HG02763 (cell line): ENCODE results near the gene SHISAL1.

ENCODE experiments used
- ATAC-seq: cut with Tn5 transposase; IDR thresholded peaks from one replicate; pipeline ENCODE4 v1.9.1; 2021; ENCODE audit warnings: mild to moderate bottlenecking, moderate library complexity; ENCODE audit not compliant: unreplicated experiment

SHISAL1 gene

GRCh38 chr22:44344407-44344806 is 31.7 kb upstream of the SHISAL1 start:
- no peak for ATAC-seq

GRCh38 chr22:44342347-44342956 is 29.7 kb upstream of the SHISAL1 start:
- no peak for ATAC-seq

GRCh38 chr22:44341431-44342346 is 28.9 kb upstream of the SHISAL1 start:
- no peak for ATAC-seq

- no peak for ATAC-seq
Observed at GRCh38 chr22:44340271-44341239, 27.8 kb upstream of the SHISAL1 start.

GRCh38 chr22:44338906-44339305 is 26.2 kb upstream of the SHISAL1 start:
- no peak for ATAC-seq

- no peak for ATAC-seq
Observed at GRCh38 chr22:44338177-44338810, 25.5 kb upstream of the SHISAL1 start.

GRCh38 chr22:44337678-44338004 is 24.9 kb upstream of the SHISAL1 start:
- no peak for ATAC-seq

GRCh38 chr22:44336962-44337677 is 24.4 kb upstream of the SHISAL1 start:
- ATAC-seq, result no peak

- no peak for ATAC-seq
Observed at GRCh38 chr22:44335903-44336803, 23.4 kb upstream of the SHISAL1 start.

- ATAC-seq, result no peak
Observed at GRCh38 chr22:44335066-44335839, 22.5 kb upstream of the SHISAL1 start.

- no peak for ATAC-seq
Observed at GRCh38 chr22:44333847-44334635, 21.3 kb upstream of the SHISAL1 start.

GRCh38 chr22:44332946-44333345 is 20.2 kb upstream of the SHISAL1 start:
- no peak for ATAC-seq

GRCh38 chr22:44331881-44332714 is 19.3 kb upstream of the SHISAL1 start:
- no peak for ATAC-seq

GRCh38 chr22:44330744-44331660 is 18.3 kb upstream of the SHISAL1 start:
- no peak for ATAC-seq

- ATAC-seq, result no peak
Observed at GRCh38 chr22:44330188-44330743, 17.5 kb upstream of the SHISAL1 start.
